ENCODE results near the gene CENPQ.
"Not testable (repeated sequence)": the region's sequence is repeated elsewhere in the genome, so short reads cannot be mapped to it uniquely, and the experiment has no call there.

CENPQ gene

GRCh38 chr6:49462927-49463611, at the start of gene CENPQ, which contains the start of gene MMUT:
Gene CENPQ, plus strand, starts transcription at chr6:49463370. Its CDS starts 6,807 bp downstream, at chr6:49470177.
Gene MMUT, minus strand, starts transcription at chr6:49463253. Its CDS starts 3,787 bp downstream, at chr6:49459466.
- DNase-seq (ENCODE audit: low read depth) = peak; percentile 79

- no peak for DNase-seq (ENCODE audit: low read depth)
Measured at GRCh38 chr6:49415358-49415757, 47.8 kb upstream of the CENPQ start.

- DNase-seq (ENCODE audit: low read depth) = no peak
Measured at GRCh38 chr6:49416195-49416594, 47.0 kb upstream of the CENPQ start.

- no peak for DNase-seq (ENCODE audit: low read depth)
Measured at GRCh38 chr6:49423817-49424216, 39.4 kb upstream of the CENPQ start.

GRCh38 chr6:49430187-49430586, 33.0 kb upstream of the CENPQ start:
- DNase-seq (ENCODE audit: low read depth) = peak; percentile 34

- DNase-seq (ENCODE audit: low read depth) = no peak
Measured at GRCh38 chr6:49430866-49431265, 32.3 kb upstream of the CENPQ start.

GRCh38 chr6:49453221-49453620, 9.9 kb upstream of the CENPQ start:
- DNase-seq (ENCODE audit: low read depth) = no peak

- no peak for DNase-seq (ENCODE audit: low read depth)
Measured at GRCh38 chr6:49454787-49455709, 8.1 kb upstream of the CENPQ start.

GRCh38 chr6:49457771-49458170, 5.4 kb upstream of the CENPQ start:
- DNase-seq (ENCODE audit: low read depth) = no peak

- no peak for DNase-seq (ENCODE audit: low read depth)
Measured at GRCh38 chr6:49462071-49462470, 1.1 kb upstream of the CENPQ start.

GRCh38 chr6:49462599-49462926, 607 bp upstream of the CENPQ start:
- DNase-seq (ENCODE audit: low read depth) = no peak

GRCh38 chr6:49463612-49463967, 420 bp downstream of the CENPQ start:
- peak; percentile 8 for DNase-seq (ENCODE audit: low read depth)

- no peak for DNase-seq (ENCODE audit: low read depth)
Measured at GRCh38 chr6:49464691-49465090, 1.5 kb downstream of the CENPQ start.

GRCh38 chr6:49468042-49468441, 4.9 kb downstream of the CENPQ start:
- DNase-seq (ENCODE audit: low read depth) = no peak

- DNase-seq (ENCODE audit: low read depth) = not testable (repeated sequence)
Measured at GRCh38 chr6:49476564-49476963, 13.4 kb downstream of the CENPQ start.

- no peak for DNase-seq (ENCODE audit: low read depth)
Measured at GRCh38 chr6:49479308-49479970, 16.3 kb downstream of the CENPQ start.

GRCh38 chr6:49481846-49482245, 18.7 kb downstream of the CENPQ start:
- not testable (repeated sequence) for DNase-seq (ENCODE audit: low read depth)

GRCh38 chr6:49483380-49483779, 20.2 kb downstream of the CENPQ start:
- DNase-seq (ENCODE audit: low read depth) = not testable (repeated sequence)

- DNase-seq (ENCODE audit: low read depth) = no peak
Measured at GRCh38 chr6:49490633-49491032, 27.5 kb downstream of the CENPQ start.

- DNase-seq (ENCODE audit: low read depth) = no peak
Measured at GRCh38 chr6:49497304-49497703, 34.1 kb downstream of the CENPQ start.

GRCh38 chr6:49499126-49499525, 36.0 kb downstream of the CENPQ start:
- DNase-seq (ENCODE audit: low read depth) = no peak

GRCh38 chr6:49499623-49500022, 36.5 kb downstream of the CENPQ start, which contains the start of gene GLYATL3:
Gene GLYATL3, plus strand, starts transcription at chr6:49499923. Its CDS starts 12,068 bp downstream, at chr6:49511991.
- no peak for DNase-seq (ENCODE audit: low read depth)

- no peak for DNase-seq (ENCODE audit: low read depth)
Measured at GRCh38 chr6:49504666-49505065, 41.5 kb downstream of the CENPQ start.
